DMS53 treated with DMSO at 0.1 percent for 48 hours (cell line): Measurements from ENCODE around the gene CASQ1.

Experiments used
- DNase-seq: peaks from one replicate; lab custom pipeline; 2025; ENCODE audit not compliant: unreplicated experiment; lab: John Stamatoyannopoulos, UW

Gene CASQ1

DNA sequence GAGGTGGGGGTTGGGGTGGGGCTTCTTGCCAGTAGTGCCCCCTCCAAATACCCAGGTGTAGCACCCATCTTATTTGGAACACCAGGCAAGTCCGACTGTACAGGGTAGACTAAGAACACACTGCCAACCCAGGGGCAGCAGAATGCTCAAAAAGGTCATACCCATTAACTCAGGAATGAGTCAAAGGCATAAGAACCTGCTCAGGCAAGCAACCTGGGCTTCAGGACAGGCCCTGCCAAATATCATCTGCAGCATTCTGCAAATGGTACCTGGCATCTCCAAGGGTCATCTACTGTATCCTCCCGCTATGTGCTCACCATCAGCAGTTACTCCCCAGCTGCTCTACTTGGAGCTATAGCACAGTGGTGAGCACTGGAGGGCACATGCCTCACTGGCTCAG, 34.2 kb downstream of the CASQ1 start:
- no peak for DNase-seq

DNA sequence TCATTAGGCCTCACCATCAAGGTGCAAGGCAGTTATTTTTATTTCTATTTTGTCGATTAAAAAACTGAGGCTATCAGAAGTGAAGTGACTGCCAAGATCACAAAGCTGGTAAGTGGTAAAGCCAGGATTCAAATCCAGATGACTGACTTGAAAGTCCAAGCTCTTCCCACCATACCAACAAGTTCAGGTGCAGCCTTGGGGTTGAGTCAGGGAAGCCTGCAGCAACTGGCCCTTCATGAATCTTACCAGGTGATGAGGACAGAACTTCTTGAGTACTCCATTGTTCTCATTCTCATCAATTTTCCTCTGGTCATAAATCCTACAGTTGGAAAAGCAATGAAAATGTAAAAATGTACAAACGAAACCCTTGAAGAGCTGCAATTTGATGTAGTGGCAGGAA, 35.0 kb downstream of the CASQ1 start:
- no peak for DNase-seq

DNA sequence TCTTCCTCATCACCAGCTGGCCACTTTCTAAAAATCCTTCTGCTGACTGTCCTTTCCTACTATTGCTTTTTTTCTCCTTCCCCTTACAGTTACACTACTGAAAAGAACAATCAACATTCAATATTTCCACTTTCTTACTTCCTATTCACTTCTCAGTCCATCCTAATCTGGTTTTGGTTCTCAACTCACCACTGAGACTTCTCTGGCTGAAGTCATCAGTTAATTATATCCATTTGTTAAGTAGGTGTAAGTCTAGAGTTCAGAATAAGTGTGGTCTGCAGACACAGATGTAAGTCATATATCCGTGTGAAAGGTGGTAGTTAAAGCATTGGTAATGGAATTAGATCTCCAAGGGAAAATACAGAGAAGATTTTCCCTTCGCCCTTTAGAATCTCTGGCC, 36.2 kb downstream of the CASQ1 start:
- DNase-seq, result no peak

DNA sequence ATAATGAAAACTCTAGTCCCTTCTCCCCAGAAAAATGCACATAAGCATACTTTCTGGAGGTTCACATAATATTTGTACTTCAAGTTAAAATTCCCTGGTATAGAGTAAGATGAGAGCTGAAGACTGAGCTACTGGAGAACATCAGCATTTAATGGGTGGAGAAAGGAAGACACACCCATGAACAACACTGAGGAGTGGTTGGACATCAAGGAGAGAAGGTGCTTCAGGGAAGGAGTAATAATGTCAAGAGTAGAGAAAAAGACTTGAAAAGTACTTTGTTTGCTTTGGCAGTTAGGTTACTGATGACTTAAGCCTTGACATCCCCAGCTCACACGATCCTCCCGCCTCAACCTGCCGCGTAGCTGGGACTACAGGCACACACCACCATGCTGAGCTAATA, 36.7 kb downstream of the CASQ1 start:
- no peak for DNase-seq

DNA sequence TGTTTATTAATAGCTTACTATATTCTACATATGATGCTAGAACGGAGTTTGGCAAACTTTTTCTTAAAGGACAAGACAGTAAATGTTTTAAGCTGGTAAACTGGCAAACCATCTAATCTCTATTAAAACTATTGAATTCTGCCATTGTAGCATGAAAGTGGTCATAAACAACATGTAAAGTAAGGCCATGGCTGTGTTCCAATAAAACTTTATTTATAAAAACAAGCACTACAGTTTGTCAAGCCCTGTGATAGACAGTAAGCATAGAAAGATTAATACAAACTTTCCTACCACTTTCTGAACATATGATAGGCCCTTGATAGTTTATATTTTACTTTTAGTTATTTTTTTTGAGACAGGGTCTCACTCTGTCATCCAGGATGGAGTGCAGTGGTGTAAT, 37.2 kb downstream of the CASQ1 start:
- no peak for DNase-seq

DNA sequence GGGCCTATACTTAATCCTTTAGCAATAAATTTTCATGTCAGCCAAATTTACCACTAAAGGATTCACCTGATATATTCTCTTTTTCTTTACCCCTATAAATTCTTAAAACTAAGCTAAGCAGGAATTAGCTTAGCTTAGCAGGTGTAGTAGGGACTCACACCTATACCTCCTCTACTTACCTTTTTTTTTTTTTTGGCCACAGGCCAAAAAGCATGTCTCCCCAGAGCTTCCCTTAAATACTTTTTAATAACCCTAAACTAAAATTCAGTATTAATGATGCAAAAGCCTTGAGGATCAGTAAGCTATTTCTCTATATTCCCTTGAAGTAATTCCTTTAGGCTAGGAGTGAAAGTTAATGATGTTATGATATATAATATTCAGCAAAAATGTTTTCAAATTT, 38.1 kb downstream of the CASQ1 start:
- DNase-seq, result no peak

DNA sequence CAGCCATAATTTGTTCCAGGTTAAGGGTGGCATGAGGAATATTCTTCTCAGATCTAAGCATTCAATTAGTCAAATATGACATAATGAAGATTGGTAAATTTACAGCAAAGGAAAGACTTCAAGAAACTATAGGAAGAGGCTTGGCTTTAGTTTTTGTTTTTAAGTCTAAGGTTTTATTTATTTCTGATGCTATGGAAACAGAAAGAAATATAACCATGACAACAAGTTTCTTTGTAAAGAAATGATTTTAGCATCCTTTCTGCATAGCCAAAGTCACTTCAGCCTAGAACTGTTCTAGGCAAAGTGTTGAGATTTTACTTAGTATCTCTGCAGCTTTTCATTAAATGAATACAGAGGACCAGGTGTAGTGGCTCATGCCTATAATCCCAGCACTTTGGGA, 42.5 kb downstream of the CASQ1 start:
- DNase-seq, result no peak

DNA sequence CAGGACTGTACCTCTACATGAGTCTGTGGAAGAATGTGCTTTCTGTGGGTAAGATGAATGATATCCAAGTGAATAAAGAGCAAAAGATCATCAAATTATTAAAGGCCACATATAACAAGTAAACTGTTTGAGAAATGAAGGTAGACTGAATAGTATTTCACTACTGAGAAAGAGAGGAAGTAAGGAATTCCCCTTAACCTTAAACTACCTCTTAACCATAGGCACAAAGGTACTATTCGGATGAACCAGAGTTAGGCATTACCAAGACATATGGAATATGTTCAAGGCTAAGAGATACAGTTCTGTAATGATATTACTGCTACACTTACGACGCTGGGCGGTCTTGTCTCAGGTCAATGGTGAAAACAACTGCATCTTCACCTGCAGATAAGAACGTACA, 46.4 kb downstream of the CASQ1 start:
- DNase-seq, result no peak

DNA sequence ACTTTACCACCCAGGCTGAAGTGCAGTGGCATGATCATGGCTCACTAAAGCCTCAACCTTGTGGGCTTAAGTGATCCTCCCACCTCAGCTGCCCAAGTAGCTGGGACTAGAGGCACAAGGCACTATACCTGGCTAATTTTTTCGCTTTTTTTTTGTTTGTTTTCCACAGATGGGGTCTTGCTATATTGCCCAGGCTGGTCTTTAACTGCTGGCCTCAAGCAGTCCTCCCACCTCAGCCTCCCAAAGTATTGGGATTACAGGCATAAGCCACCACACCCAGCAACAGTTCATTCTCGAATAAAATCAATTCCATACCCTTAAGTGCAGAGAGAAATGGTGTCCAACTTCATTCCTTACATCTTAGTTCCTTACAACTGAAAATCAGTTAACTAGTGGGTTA, 47.2 kb downstream of the CASQ1 start:
- no peak for DNase-seq

DNA sequence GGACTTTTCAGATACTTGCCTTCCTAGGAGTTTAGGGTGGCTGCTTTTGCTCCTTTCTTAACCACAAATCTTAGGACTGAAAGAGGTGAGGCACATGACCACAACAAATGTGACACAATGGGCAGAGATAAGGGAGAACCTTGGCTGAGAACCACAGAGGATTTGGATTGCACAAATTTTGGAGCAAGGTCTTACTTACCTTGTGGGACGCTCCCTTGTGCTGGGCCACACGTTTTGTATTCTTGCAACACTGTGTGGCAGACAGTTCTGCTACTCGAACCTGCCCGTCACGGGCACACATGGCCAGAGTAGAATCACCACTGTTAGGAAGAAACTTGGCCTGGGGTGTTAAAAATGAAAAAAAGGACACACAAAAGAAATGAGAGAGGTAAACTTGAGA, 48.0 kb downstream of the CASQ1 start:
- no peak for DNase-seq

DNA sequence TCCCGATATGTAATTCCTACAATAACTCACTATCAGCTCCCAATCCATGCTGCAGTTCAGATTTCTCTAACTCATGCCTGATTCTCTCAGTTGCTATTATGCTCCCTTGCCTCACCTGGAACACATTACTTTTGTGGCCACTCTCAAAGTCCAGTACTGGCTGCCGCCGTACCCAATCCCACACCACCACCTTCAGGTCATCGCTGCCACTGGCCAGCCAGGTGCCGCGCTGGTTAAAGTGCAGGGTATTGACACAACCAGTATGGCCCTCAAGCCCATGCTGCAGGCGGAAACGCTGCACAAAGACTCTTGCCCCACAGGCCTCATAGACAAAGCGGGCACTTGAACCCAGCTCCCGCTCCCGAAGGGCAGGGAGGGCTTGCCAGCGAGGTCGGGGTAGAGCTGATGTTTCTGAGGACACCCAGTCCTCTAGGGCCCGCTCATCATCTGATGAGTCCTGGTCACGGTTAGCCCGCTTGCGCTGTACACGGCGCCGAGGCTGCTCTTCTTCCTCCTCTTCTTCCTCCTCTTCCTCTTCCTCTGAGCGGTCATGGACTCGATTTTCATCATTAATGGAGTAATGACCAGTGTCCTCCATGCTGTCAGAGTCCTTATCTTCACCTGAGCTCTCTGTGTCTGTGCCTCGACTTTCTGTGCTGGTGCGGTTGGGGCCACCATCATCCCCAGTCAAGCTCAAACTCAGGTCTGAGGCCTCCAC, 49.4 kb downstream of the CASQ1 start:
- no peak for DNase-seq

DNA sequence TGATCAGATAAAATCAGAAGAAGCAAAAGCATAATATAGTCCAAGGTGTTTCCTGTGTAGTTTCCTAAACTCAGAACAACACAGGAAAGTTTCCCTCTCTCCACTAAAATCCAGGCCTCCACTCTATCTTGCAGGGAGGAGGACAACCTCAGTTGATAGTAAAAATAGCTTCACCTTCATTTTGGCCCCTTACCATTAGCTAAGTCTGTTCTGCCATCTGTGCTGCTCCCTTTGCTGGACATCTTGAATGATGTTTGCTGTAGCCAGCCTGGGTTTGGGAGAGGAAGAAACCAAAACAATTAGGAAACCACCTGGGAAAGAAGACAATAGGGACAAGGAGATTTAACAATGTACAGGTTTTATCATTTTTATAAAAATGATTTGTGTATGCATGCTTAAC, 53.4 kb downstream of the CASQ1 start:
- no peak for DNase-seq

DNA sequence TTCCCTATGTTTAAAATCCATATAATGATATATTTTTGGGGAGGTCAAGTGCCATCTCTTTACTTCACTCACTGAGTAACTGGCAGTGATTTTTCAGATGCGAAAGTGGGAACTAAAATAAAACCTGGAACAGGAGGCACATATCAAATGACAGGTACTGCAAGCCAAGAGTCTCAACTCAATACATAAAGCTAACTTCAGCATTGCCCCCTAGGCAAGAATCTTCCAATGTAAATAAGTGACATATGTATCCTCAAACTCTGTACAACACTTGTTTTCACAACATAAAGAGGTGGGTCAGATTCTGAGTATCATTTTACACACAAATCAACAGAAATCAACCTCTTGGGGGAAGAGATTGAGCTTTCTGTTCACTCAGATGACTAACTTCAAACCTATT, 53.8 kb downstream of the CASQ1 start:
- DNase-seq, result no peak

DNA sequence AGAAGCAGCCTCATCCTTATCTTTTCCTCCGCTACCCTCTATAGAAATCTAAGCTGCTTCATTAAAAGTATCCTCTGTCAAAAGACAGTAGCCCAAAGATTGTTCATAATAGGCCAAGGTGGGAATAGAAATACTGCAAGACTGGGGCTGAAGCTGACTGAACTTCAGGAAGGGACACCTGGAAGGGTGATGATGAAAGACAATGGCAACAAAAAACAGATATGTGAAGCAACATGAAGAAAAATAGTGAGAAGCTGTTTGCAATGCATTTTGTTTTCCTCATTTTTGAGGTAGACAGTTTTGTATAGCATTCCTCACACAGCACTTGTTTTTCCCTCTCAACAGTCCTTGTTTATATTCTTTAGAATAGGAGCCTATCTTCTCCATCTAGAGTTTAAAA, 55.1 kb downstream of the CASQ1 start:
- no peak for DNase-seq

DNA sequence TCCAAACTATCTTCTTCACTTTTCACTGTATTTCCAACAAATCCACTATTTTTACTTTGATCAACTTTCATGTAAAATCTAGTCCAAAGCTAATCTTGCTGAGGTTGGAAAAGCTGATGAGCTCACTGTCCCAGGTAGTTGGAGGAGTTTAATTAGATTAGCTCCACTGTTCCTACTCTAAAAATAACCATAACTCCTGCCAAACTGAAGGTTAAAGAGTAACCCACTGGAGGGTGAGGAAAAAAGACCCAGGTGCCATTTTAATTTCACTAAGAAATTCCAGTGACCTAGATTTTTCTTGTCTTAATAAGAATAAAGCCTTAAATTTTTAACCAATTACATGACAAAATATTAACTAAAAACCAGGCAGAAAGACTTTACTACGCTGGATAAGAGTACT, 56.7 kb downstream of the CASQ1 start:
- DNase-seq, result no peak

DNA sequence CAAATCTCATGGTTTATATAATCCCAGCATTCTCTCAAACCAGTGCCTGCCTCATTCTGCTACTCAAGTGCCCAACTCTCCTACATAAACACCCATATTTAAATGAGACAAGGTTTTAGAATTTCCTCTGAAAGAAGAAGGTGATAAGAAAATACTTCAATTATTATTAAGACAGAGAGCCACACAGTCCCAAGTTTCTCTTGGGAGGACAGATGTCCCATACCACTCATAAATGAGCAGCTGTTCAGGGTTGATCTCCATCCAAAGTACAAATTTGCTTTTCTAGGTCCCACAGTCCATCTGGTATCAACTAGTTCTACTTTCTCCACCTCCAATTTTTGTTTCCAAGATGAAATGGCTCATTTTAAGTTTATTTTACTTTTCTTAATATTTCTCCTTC, 60.6 kb downstream of the CASQ1 start:
- no peak for DNase-seq
